K562 (cell line): ENCODE measurements around the gene PTGES3. TPM values are rescaled to one million over a fixed set of nuclear protein-coding genes. Genes with fewer than 3 reads are reported as not detected.

Experiments used
- HDAC3 ChIP-seq: fragments of 450-650 bp; IDR thresholded peaks from 2 replicates; pipeline ENCODE4 v1.6.1; 2018; ENCODE audit warnings: borderline replicate concordance, mild to moderate bottlenecking, moderate library complexity; ENCODE audit not compliant: partially characterized antibody
- KLF10 ChIP-seq: fragments of 250-450 bp; sonication (Bioruptor Pico); IDR thresholded peaks from 2 replicates; pipeline ENCODE4 v1.6.1; 2021; ENCODE audit warnings: matching md5 sums
- MAX ChIP-seq: sonication (generic); formaldehyde crosslinking; IDR thresholded peaks from 2 replicates; pipeline ENCODE4 v1.9.0; 2022; ENCODE audit warnings: mild to moderate bottlenecking, missing genetic modification reagents
- MCM3 ChIP-seq: fragments of 450-650 bp; IDR thresholded peaks from 2 replicates; pipeline ENCODE4 v1.6.1; 2016
- NR2C1 ChIP-seq, 2 experiments: fragments of 450-650 bp; IDR thresholded peaks; 2 replicates each; pipeline ENCODE4 v1.6.1; 2017; ENCODE audit warnings: mild to moderate bottlenecking in 2 of 2, antibody characterized with exemption in 1 of 2, inconsistent platforms in 1 of 2, missing compliant biosample characterization in 1 of 2, missing genetic modification characterization in 1 of 2
- SNIP1 ChIP-seq: fragments of 450-650 bp; IDR thresholded peaks from 2 replicates; pipeline ENCODE4 v1.7.1; 2017; ENCODE audit warnings: low read depth, mild to moderate bottlenecking
- TFE3 ChIP-seq: fragments of 450-650 bp; formaldehyde crosslinking; IDR thresholded peaks from 2 replicates; pipeline ENCODE4 v1.4.0; 2020; ENCODE audit warnings: mild to moderate bottlenecking, mixed read lengths
- WHSC1 ChIP-seq: IDR thresholded peaks from one replicate; pipeline ENCODE4 v1.6.1; 2012; ENCODE audit warnings: low read length, control low read depth, inconsistent platforms
- ZFP36 ChIP-seq: fragments of 150-350 bp; IDR thresholded peaks from 2 replicates; pipeline ENCODE4 v1.6.1; 2018; ENCODE audit warnings: low read length, low read depth; ENCODE audit not compliant: partially characterized antibody
- ZNF586 ChIP-seq: fragments of 450-650 bp; formaldehyde crosslinking; conservative IDR thresholded peaks from 2 replicates; pipeline ENCODE4 v1.4.0; 2020; ENCODE audit warnings: mild to moderate bottlenecking, moderate library complexity
- polyA plus RNA-seq, 8 experiments: library from polyadenylated mRNA; depleted of rRNA in 4 of 8; stranded (reverse) in 5 of 8; unstranded in 3 of 8; fragments of >200 nt; fragmentation: Nextera tagmentation in 2 of 8; fragmentation: Illumina TruSeq in 1 of 8; extraction: Ambion mirVana in 2 of 8; extraction: Trizol in 1 of 8; gene quantifications; 2 replicates each; pipeline versions ENCODE4 v1.2.1 to v1.2.3, GENCODE V29; 2011 to 2014; ENCODE audit warnings: inconsistent platforms in 1 of 8, missing spikeins in 1 of 8
- total RNA-seq, 7 experiments: library from RNA; depleted of rRNA in 6 of 7; stranded (reverse); fragments of >200 nt in 6 of 7; fragmentation: Illumina TruSeq in 2 of 7; extraction: Trizol in 2 of 7; gene quantifications; 2 replicates each; pipeline versions ENCODE4 v1.2.1 to v1.2.3, GENCODE V29; 2011 to 2021; ENCODE audit warnings: low replicate concordance in 1 of 7
- TF ChIP-seq, protein P1 (sequence below): fragments of 250-450 bp; sonication (Bioruptor Pico); IDR thresholded peaks from 2 replicates; pipeline ENCODE4 v1.4.0; 2020; ENCODE audit warnings: mild to moderate bottlenecking
- TF ChIP-seq, protein P2 (sequence below): fragments of 450-650 bp; conservative IDR thresholded peaks from 2 replicates; pipeline ENCODE4 v1.6.1; 2016; ENCODE audit warnings: missing genetic modification characterization, low read depth, mild to moderate bottlenecking, control low read depth, missing compliant biosample characterization
- TF ChIP-seq, protein P3 (sequence below): fragments of 250-450 bp; sonication (Bioruptor Pico); IDR thresholded peaks from 2 replicates; pipeline ENCODE4 v1.5.0; 2021; ENCODE audit warnings: mild to moderate bottlenecking, borderline replicate concordance
- TF ChIP-seq, protein P4 (sequence below), 2 experiments: IDR thresholded peaks in 1 of 2; conservative IDR thresholded peaks in 1 of 2; 2 replicates each; pipeline ENCODE4 v1.6.1; 2016; ENCODE audit warnings: low read depth in 2 of 2, mild to moderate bottlenecking in 1 of 2, missing compliant biosample characterization in 1 of 2, missing genetic modification characterization in 1 of 2, moderate library complexity in 1 of 2

PTGES3 gene
- total and polyA plus RNA-seq, 9 of the 15 experiments (the other 6 are each of a cell fraction or from before 2014, with no cell fraction given), result 163 to 501 (median 213) TPM

GRCh38 chr12:56634837-56635791 is 53.0 kb downstream of the PTGES3 start (continued):
- TF ChIP-seq, protein P1, sequence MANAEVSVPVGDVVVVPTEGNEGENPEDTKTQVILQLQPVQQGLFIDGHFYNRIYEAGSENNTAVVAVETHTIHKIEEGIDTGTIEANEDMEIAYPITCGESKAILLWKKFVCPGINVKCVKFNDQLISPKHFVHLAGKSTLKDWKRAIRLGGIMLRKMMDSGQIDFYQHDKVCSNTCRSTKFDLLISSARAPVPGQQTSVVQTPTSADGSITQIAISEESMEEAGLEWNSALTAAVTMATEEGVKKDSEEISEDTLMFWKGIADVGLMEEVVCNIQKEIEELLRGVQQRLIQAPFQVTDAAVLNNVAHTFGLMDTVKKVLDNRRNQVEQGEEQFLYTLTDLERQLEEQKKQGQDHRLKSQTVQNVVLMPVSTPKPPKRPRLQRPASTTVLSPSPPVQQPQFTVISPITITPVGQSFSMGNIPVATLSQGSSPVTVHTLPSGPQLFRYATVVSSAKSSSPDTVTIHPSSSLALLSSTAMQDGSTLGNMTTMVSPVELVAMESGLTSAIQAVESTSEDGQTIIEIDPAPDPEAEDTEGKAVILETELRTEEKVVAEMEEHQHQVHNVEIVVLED, result no peak
- TF ChIP-seq NR2C1 (IDR thresholded peaks at IDR 0.05), result no peak
- no peak for TF ChIP-seq NR2C1 (tag; IDR thresholded peaks at IDR 0.05)
- no peak for TF ChIP-seq SNIP1
- TF ChIP-seq, protein P2, sequence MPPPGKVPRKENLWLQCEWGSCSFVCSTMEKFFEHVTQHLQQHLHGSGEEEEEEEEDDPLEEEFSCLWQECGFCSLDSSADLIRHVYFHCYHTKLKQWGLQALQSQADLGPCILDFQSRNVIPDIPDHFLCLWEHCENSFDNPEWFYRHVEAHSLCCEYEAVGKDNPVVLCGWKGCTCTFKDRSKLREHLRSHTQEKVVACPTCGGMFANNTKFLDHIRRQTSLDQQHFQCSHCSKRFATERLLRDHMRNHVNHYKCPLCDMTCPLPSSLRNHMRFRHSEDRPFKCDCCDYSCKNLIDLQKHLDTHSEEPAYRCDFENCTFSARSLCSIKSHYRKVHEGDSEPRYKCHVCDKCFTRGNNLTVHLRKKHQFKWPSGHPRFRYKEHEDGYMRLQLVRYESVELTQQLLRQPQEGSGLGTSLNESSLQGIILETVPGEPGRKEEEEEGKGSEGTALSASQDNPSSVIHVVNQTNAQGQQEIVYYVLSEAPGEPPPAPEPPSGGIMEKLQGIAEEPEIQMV, result peak; percentile 81
- no peak for TF ChIP-seq MCM3
- no peak for TF ChIP-seq ZNF586 (CRISPR knock-in tag)
- no peak for TF ChIP-seq WHSC1
- TF ChIP-seq ZFP36, result peak; percentile 27
- TF ChIP-seq KLF10 (CRISPR knock-in tag), result no peak
- TF ChIP-seq, protein P3, sequence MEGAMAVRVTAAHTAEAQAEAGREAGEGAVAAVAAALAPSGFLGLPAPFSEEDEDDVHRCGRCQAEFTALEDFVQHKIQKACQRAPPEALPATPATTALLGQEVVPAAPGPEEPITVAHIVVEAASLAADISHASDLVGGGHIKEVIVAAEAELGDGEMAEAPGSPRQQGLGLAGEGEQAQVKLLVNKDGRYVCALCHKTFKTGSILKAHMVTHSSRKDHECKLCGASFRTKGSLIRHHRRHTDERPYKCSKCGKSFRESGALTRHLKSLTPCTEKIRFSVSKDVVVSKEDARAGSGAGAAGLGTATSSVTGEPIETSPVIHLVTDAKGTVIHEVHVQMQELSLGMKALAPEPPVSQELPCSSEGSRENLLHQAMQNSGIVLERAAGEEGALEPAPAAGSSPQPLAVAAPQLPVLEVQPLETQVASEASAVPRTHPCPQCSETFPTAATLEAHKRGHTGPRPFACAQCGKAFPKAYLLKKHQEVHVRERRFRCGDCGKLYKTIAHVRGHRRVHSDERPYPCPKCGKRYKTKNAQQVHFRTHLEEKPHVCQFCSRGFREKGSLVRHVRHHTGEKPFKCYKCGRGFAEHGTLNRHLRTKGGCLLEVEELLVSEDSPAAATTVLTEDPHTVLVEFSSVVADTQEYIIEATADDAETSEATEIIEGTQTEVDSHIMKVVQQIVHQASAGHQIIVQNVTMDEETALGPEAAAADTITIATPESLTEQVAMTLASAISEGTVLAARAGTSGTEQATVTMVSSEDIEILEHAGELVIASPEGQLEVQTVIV (CRISPR knock-in tag), result no peak
- no peak for TF ChIP-seq MAX (CRISPR knock-in tag)
- TF ChIP-seq HDAC3, result no peak
- TF ChIP-seq, protein P4, sequence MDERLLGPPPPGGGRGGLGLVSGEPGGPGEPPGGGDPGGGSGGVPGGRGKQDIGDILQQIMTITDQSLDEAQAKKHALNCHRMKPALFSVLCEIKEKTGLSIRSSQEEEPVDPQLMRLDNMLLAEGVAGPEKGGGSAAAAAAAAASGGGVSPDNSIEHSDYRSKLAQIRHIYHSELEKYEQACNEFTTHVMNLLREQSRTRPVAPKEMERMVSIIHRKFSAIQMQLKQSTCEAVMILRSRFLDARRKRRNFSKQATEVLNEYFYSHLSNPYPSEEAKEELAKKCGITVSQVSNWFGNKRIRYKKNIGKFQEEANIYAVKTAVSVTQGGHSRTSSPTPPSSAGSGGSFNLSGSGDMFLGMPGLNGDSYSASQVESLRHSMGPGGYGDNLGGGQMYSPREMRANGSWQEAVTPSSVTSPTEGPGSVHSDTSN (CRISPR knock-in tag; IDR thresholded peaks at IDR 0.05; ENCODE audit: low read depth), result no peak
- TF ChIP-seq, protein P4 (tag; conservative IDR thresholded peaks at IDR 0.05; ENCODE audit: low read depth), result no peak
- TF ChIP-seq TFE3, result no peak
